GM18909 (cell line): ENCODE measurements around the gene LRIG1.

ENCODE experiments used
- ATAC-seq: cut with Tn5 transposase; IDR thresholded peaks from one replicate; pipeline ENCODE4 v1.9.1; 2021; ENCODE audit warnings: mild to moderate bottlenecking; ENCODE audit not compliant: unreplicated experiment, poor library complexity

LRIG1 gene

DNA sequence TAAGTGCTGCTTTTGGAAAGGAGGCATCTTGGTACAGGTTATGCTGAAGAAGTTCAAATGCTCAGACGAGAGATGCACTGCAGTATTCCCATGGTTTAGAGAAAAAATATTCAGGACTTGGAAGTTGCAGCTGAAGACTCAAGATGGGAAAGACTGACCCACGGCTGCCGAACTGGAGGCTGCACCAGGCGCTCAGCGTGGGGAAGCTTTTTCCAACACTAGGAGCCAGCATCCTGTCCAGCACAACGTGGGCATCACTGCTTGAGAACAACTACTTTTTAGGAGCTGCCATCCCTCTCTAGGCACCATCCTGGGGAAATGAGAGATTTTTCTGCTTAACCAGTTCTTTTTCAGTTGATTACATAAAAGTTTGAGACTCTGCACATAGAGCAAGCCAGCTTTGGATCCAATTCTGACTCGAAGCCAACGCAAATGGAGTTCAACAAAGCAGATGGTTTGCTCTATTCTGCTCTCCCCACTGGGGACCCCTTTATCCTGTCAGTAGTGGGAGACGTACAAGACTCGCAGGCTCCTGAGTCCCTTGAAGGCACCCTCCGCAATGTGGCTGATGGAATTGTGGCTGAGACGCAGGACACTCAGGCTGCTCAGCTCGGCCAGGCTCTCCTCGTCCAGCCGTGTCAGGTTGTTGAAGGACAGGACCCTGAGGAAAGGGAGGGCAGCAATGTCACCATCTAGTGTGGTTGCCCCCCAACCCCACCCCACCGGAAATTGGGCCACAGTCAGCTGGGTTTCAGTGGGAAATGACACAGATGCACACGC is 93.8 kb downstream of the LRIG1 start:
- no peak for ATAC-seq

GRCh38 chr3:66406163-66406562 is 94.7 kb downstream of the LRIG1 start:
- no peak for ATAC-seq

GRCh38 chr3:66405701-66406091 is 95.1 kb downstream of the LRIG1 start:
- ATAC-seq, result no peak

DNA sequence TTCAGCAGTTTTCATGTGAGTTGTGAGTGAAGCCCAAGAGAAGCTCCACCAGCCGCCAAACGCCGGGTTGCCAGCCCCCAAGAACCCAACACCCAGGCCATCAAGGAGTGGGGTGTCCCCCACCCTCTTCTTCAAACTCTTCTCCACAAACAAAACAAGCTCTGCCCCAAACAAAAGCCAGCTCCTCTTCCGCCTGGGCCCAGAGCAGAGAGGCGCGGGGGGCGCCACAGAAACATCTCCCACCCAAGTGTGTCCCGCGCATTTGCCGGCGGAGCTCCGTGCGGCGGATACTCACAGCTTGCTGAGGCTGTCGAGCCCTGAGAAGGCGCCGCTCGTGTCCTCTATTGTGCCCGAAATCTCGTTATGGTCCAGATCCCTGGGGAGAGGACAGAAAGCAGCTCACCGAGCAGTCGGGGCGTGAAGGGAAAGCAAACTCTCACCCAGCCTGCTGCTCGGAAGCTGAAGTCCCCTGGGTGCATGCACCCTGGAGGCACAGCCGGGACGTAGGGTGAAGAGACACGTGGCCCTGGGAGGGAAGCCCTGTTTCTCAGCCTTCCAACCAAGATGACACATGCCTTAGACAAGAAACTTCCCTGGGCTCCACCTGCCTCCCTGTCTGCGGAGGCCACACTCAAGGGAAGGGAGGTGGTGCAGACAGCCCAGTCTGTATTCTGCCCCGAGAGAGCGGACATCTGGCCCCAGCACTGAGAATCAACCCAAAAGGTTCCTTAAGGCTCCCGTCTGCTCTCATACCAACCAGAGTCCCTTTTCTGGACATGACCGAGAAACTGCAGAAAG is 95.7 kb downstream of the LRIG1 start:
- ATAC-seq, result no peak

DNA sequence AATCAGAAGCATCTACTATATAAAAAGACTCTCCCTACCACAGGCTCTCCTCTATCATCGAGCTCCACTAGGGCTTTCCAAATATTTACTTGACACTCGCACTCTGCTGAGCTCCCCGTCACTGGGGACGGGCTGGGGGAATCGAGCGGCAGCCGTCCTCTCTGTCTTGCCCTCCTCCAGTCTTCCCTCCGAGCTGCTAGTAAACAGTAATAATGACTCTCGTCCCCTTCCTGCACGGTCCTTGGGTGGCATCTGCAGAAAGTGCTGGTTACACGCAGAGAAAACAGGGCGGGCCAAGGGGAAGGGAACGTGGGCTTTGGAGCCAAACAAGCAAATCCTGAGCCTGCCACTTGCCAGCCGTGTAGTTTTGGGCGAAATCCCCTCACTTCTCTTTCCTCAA is 96.6 kb downstream of the LRIG1 start:
- no peak for ATAC-seq

DNA sequence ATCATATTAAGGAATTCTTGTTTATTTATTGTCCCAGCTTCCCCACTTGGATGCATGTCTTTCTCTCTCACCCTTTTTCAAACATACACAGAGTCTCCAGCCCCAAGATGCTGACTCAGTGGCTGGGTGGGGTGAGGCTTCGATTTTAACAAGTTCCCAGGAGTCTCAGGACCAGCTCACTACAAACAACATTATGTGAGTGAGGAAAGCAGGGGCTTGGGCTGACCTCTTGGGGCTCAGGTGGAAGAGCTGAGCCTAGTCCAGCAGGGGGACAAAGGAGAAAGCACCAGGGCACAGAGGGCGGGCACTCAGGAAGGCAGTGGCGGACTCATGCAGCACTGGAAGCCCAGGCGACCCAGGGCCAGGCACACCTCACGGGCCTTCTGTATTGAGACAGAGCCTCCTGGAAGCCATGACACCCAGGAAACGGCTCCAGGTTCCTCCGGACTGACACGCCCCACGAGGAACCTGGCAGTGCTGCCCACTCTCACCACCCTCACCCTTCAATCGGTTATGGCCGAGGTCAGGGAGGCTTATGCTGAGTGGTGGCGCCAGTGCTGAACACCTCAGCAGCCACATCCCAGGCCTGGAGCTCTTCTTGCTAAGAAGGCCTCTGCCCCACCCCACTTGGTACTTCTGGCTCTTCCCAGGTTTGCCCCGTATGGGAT is 97.4 kb downstream of the LRIG1 start:
- ATAC-seq, result no peak

- no peak for ATAC-seq
Observed at GRCh38 chr3:66402596-66403290, 98.1 kb downstream of the LRIG1 start.

GRCh38 chr3:66401675-66402491 is 98.9 kb downstream of the LRIG1 start:
- ATAC-seq, result no peak

GRCh38 chr3:66401157-66401550 is 99.7 kb downstream of the LRIG1 start:
- ATAC-seq, result no peak

GRCh38 chr3:66400411-66401156 is 100.2 kb downstream of the LRIG1 start:
- no peak for ATAC-seq

DNA sequence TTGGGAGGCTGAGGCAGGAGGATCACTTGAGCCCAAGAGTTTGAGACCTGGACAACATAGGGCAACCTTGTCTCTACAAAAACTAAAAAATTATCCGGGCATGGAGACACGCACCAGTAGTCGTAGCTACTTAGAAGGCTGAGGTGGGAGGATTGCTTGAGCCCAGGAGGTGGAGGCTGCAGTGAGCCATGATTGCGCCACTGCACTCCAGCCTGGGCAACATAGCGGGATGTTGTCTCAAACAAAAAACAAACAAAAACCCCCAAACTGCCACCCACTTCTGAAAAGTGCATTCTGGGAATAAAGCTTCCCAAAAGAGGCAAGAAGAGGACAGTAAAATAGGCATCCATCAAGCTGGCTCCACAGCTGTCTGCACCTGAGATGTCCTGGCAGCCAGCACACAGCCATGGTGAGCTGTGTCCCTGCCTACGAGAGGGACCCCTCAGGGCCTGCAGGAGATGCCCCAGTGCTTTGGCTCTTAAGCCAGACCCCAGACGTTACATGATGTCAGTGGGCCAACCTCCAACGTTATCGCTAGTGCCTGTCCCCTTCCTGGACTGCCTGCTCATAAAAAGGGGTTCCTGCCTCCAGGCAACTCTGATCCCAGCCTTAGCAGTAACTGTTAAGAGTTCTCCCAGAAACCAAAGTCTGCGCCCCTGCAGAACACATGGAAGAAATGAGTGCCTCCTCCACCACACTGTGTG is 101.1 kb downstream of the LRIG1 start:
- no peak for ATAC-seq

- no peak for ATAC-seq
Observed at GRCh38 chr3:66398228-66399025, 102.4 kb downstream of the LRIG1 start.

DNA sequence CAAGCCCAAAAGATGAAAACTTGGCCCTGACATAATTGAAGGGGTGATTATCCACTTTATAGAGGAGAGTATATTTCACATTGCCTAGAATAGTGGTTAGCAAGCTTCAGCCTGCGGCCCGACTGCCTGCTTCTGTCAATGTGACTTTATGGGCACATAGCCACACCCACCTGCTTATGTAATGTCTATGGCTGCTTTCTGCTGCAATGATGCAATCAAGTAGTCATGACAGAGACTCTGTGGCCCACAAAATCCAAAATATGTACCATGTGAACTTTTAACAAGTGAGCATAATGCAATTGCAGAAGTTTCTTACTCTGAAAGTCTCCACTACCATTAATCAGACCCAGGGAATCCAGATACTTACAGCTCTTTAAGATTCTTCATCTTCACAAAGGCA is 103.1 kb downstream of the LRIG1 start:
- ATAC-seq, result no peak

GRCh38 chr3:66396888-66397287 is 103.9 kb downstream of the LRIG1 start:
- no peak for ATAC-seq

- ATAC-seq, result no peak
Observed at GRCh38 chr3:66396161-66396760, 104.6 kb downstream of the LRIG1 start.

- no peak for ATAC-seq
Observed at GRCh38 chr3:66395635-66396034, 105.2 kb downstream of the LRIG1 start.

DNA sequence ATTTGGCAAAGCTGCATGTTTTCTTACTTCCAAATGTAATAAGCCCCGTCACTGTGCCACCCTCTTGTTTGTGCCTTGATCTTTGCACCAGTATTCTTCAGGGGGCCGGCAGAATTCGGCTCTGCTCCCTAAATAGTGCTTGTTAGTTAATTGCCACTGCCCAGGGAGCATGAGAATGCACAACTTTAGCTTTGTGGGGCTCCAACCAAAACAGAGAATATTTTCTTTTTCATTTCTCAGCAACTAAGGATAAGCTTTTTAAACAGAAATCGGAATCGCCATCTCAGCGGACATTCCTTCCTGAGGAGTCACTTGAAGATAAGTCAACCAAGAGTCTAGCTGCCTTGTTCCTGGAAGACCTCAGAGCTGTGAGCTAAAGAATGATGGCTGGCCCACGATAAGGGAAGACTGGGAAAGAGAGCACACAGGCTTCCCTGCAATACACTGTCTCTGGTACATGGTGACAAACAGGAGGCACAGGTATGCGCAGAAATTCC is 106.0 kb downstream of the LRIG1 start:
- ATAC-seq, result no peak
